K562 (cell line): ENCODE measurements around the gene CCND3. TPM values are rescaled to one million over a fixed set of nuclear protein-coding genes. Genes with fewer than 3 reads are reported as not detected.

Source experiments
- ATAC-seq: fragments of 200-7000 bp; cut with Tn5 transposase; 3 replicates; pipeline ENCODE4 v1.9.1; 2020; ENCODE audit warnings: moderate library complexity
- BruUV-seq: library from RNA; stranded (reverse); fragments of 400-500 nt; replicated peaks from 2 replicates; lab custom pipeline; 2021; lab: Mats Ljungman, UMichigan
- CTCF ChIA-PET: fragments of 300-600 bp; formaldehyde crosslinking; extraction: SDS; loops from one replicate; lab custom pipeline; 2021; ENCODE audit warnings: low intra/inter-chr PET ratio; lab: Yijun Ruan, JAX
- POLR2A ChIA-PET: fragments of 300-600, 350-650 bp; sonication (Branson Sonifier 250); formaldehyde crosslinking; extraction: SDS; loops from one replicate; lab custom pipeline; 2021; ENCODE audit warnings: antibody characterized with exemption, inconsistent platforms; lab: Yijun Ruan, JAX
- DNase-seq, 4 experiments: peaks; one replicate each; pipeline versions ENCODE4 v3.0.0 to v3.0.0-alpha.2; 2011 to 2018; ENCODE audit warnings: low spot score in 3 of 4, mixed read lengths in 3 of 4; ENCODE audit errors: extremely low read depth in 1 of 4
- FAIRE-seq: peaks from 2 replicates; lab custom pipeline; 2011; peaks lifted over from hg19 to GRCh38; lab: Jason Lieb, UNC
- H2AFZ ChIP-seq: 2 replicates; pipeline ENCODE4 v1.6.0; 2011; ENCODE audit warnings: low read depth, low read length, control low read depth, inconsistent platforms
- H3K27ac ChIP-seq: fragments of 200-600 bp; 3 replicates; pipeline ENCODE4 v1.8.0; 2011; ENCODE audit warnings: low read depth, mild to moderate bottlenecking, control low read depth, inconsistent platforms, low read length, moderate library complexity, mixed read lengths; ENCODE audit errors: extremely low read depth
- H3K27me3 ChIP-seq, 2 experiments: fragments of 300-600 bp in 1 of 2; 2 replicates in 1 of 2; 3 replicates in 1 of 2; pipeline versions ENCODE4 v1.6.0 to v1.8.0; 2011; ENCODE audit warnings: inconsistent platforms in 2 of 2, low read length in 2 of 2, mild to moderate bottlenecking in 1 of 2, mixed read lengths in 1 of 2, moderate library complexity in 1 of 2; ENCODE audit not compliant: control insufficient read depth in 2 of 2, insufficient read depth in 2 of 2
- H3K36me3 ChIP-seq: fragments of 300-600 bp; 3 replicates; pipeline ENCODE4 v1.8.0; 2011; ENCODE audit warnings: mild to moderate bottlenecking, low read length, inconsistent platforms; ENCODE audit not compliant: control insufficient read depth, insufficient read depth
- H3K4me1 ChIP-seq, 2 experiments: fragments of 200-600 bp in 1 of 2; replicated peaks in 1 of 2; 2 replicates in 1 of 2; 3 replicates in 1 of 2; pipeline versions ENCODE4 v1.5.1 to v1.8.0; 2011; ENCODE audit warnings: inconsistent platforms in 2 of 2, low read length in 2 of 2, mild to moderate bottlenecking in 1 of 2, mixed read lengths in 1 of 2, moderate library complexity in 1 of 2; ENCODE audit not compliant: control insufficient read depth in 2 of 2, insufficient read depth in 2 of 2
- H3K4me2 ChIP-seq: 2 replicates; pipeline ENCODE4 v1.6.1; 2011; ENCODE audit warnings: low read length, control low read depth, inconsistent platforms, mixed read lengths; ENCODE audit not compliant: insufficient read depth
- H3K4me3 ChIP-seq: fragments of 200-600 bp; sonication (generic), shearing (Covaris generic); 2 replicates; pipeline ENCODE4 v1.5.1; 2016; ENCODE audit warnings: control low read depth, inconsistent platforms
- H3K79me2 ChIP-seq: fragments of 200-600 bp; 3 replicates; pipeline ENCODE4 v1.8.0; 2011; ENCODE audit warnings: low read length, inconsistent platforms; ENCODE audit not compliant: control insufficient read depth, insufficient read depth
- H3K9ac ChIP-seq, 2 experiments: 2 replicates each; pipeline versions ENCODE4 v1.6.0 to v1.6.1; 2011; ENCODE audit warnings: low read depth in 2 of 2, low read length in 2 of 2, control low read depth in 1 of 2, inconsistent platforms in 1 of 2, mild to moderate bottlenecking in 1 of 2, mixed read lengths in 1 of 2; ENCODE audit not compliant: insufficient read depth in 1 of 2
- H3K9me1 ChIP-seq: one replicate; pipeline ENCODE4 v1.6.0; 2011; ENCODE audit warnings: inconsistent platforms, mild to moderate bottlenecking, low read length, moderate library complexity; ENCODE audit not compliant: control insufficient read depth, insufficient read depth
- H3K9me3 ChIP-seq: replicated peaks from 2 replicates; pipeline ENCODE4 v1.5.1; 2011; ENCODE audit warnings: low read depth, low read length, inconsistent platforms; ENCODE audit not compliant: control insufficient read depth, insufficient read depth
- H4K20me1 ChIP-seq: replicated peaks from 2 replicates; pipeline ENCODE4 v1.6.1; 2011; ENCODE audit warnings: low read length, inconsistent platforms, mixed read lengths; ENCODE audit not compliant: control insufficient read depth, insufficient read depth
- GTF2E2 ChIP-seq: fragments of 200-800 bp; sonication (Bioruptor generic); IDR thresholded peaks from 2 replicates; pipeline ENCODE4 v1.6.1; 2016; ENCODE audit warnings: missing genetic modification characterization, missing compliant biosample characterization
- HDAC1 ChIP-seq, 2 experiments: fragments of 450-650 bp; IDR thresholded peaks; 2 replicates each; pipeline ENCODE4 v1.6.1; 2016 to 2017; ENCODE audit warnings: inconsistent platforms in 1 of 2, mild to moderate bottlenecking in 1 of 2, moderate library complexity in 1 of 2
- HDAC2 ChIP-seq: fragments of 450-650 bp; IDR thresholded peaks from 2 replicates; pipeline ENCODE4 v1.6.1; 2016; ENCODE audit warnings: mild to moderate bottlenecking
- KDM1A ChIP-seq, 2 experiments: fragments of 450-650 bp; IDR thresholded peaks; 2 replicates each; pipeline ENCODE4 v1.6.1; 2016; ENCODE audit warnings: mild to moderate bottlenecking in 2 of 2
- MNT ChIP-seq, 2 experiments: fragments of 450-650 bp; conservative IDR thresholded peaks; 2 replicates each; pipeline ENCODE4 v1.6.1; 2017; ENCODE audit warnings: mild to moderate bottlenecking in 2 of 2, moderate library complexity in 2 of 2
- PBX2 ChIP-seq, 2 experiments: IDR thresholded peaks in 1 of 2; conservative IDR thresholded peaks in 1 of 2; 2 replicates each; pipeline ENCODE4 v1.6.1; 2016; ENCODE audit warnings: low read depth in 2 of 2, mild to moderate bottlenecking in 1 of 2, missing compliant biosample characterization in 1 of 2, missing genetic modification characterization in 1 of 2, moderate library complexity in 1 of 2
- RCOR1 ChIP-seq, 2 experiments: IDR thresholded peaks; 2 replicates each; pipeline ENCODE4 v1.6.1; 2012; ENCODE audit warnings: low read depth in 2 of 2, low read length in 2 of 2, borderline replicate concordance in 1 of 2, improper control_type of control experiment in 1 of 2
- YBX1 ChIP-seq: fragments of 450-650 bp; IDR thresholded peaks from 2 replicates; pipeline ENCODE4 v1.7.1; 2016; ENCODE audit warnings: mild to moderate bottlenecking
- WGBS: fragments of 100-300 bp; shearing (Covaris generic); methylation state at CpG from one replicate; pipeline ENCODE4 v1.1.6; 2016; ENCODE audit warnings: low coverage, mixed read lengths; ENCODE audit not compliant: insufficient coverage; ENCODE audit errors: missing lambda C conversion rate; 5-methylcytosine and 5-hydroxymethylcytosine counted together
- in situ Hi-C: fragments of 300-500 bp; cut with MboI; formaldehyde crosslinking; loops from 4 replicates; pipeline ENCODE4 v1.15.0; 2018; ENCODE audit warnings: inconsistent platforms, mixed read lengths
- intact Hi-C: fragments of 100-400 bp; cut with micrococcal nuclease; formaldehyde crosslinking; loops from 2 replicates; pipeline ENCODE4 v1.14.2; 2022
- polyA plus RNA-seq, 8 experiments: library from polyadenylated mRNA; depleted of rRNA in 4 of 8; stranded (reverse) in 5 of 8; unstranded in 3 of 8; fragments of >200 nt; fragmentation: Nextera tagmentation in 2 of 8; fragmentation: Illumina TruSeq in 1 of 8; extraction: Ambion mirVana in 2 of 8; extraction: Trizol in 1 of 8; gene quantifications; 2 replicates each; pipeline versions ENCODE4 v1.2.1 to v1.2.3, GENCODE V29; 2011 to 2014; ENCODE audit warnings: inconsistent platforms in 1 of 8, missing spikeins in 1 of 8
- total RNA-seq, 7 experiments: library from RNA; depleted of rRNA in 6 of 7; stranded (reverse); fragments of >200 nt in 6 of 7; fragmentation: Illumina TruSeq in 2 of 7; extraction: Trizol in 2 of 7; gene quantifications; 2 replicates each; pipeline versions ENCODE4 v1.2.1 to v1.2.3, GENCODE V29; 2011 to 2021; ENCODE audit warnings: low replicate concordance in 1 of 7
- TF ChIP-seq, protein P1 (sequence below): sonication (generic); formaldehyde crosslinking; IDR thresholded peaks from 2 replicates; pipeline ENCODE4 v1.8.0; 2022; ENCODE audit warnings: missing genetic modification reagents, mild to moderate bottlenecking, borderline replicate concordance

The CCND3 gene
- total and polyA plus RNA-seq, 9 of the 15 experiments (the other 6 are each of a cell fraction or from before 2014, with no cell fraction given), result 21.5 to 204 (median 97.4) TPM

DNA sequence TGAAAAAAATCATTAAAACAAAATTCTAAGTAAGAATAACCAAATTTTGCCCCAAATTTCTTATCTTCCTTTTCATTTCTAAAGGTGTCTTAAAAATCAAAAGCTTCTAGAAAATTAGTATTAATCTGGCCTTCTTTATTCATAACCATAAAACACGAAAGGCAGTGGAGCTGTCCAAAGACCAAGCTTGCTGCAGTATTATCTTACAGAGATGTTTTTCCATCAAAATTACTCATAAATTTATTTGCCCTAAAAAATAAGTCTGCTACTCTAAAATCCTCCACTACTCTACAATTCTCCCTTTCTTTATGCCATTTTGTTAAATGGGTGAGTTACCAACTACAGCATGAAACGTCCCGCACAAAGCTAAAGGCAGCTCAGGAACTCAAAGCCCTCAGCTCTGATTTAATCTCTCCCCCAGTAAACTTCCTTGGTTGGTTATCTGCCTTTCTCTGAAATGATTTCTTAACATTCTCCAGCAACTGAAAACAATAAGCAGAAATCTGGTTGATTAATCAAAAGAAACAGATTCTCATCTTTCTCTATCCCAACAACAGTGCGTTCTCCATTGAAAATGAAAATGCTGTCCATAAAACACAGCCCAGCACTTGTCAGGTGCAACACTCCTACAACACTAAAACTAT lies 48.6 kb downstream of the CCND3 start:
- H3K79me2 ChIP-seq, result peaks cover 9% of the 10 kb centered on the region; the same call in 2 of the 3 replicates
- no peak overlapping the region for H3K9ac ChIP-seq
- intact Hi-C loops, result loop anchor here (5.0 kb wide), 1 partner anchor 91 kb away; no protein-coding TSS in a partner anchor
- FAIRE-seq, result peak; percentile 6
- H2AFZ ChIP-seq, result no peak overlapping the region
- no peak for ATAC-seq
- 18% methylated on average over 4 of the region's 4 CpGs for WGBS
- no peaks in the 10 kb centered on the region for H3K27me3 ChIP-seq
- no peak overlapping the region for H3K4me2 ChIP-seq
- H3K9me3 ChIP-seq, result no peaks in the 10 kb centered on the region
- H3K4me3 ChIP-seq, result no peak overlapping the region
- peak in 1 of 4 experiments; percentile 11 for DNase-seq
- in situ Hi-C loops, result no loop called here
- H3K27ac ChIP-seq, result no peak overlapping the region
- ChIA-PET CTCF (no interaction called here), POLR2A (interaction anchor here (0.5 to 2.0 kb wide), 5 partner anchors 9 to 156 kb away, joined by 3 to 7 read pairs (median 4); no protein-coding TSS in a partner anchor)
- BruUV-seq, result no TSS peak
- H3K4me1 ChIP-seq, result peaks cover 8 to 11% of the 10 kb centered on the region in 2 experiments
- no peaks in the 10 kb centered on the region for H3K36me3 ChIP-seq
- H4K20me1 ChIP-seq, result no peaks in the 10 kb centered on the region; the same call in 1 of the 2 replicates
- no peaks in the 10 kb centered on the region for H3K9me1 ChIP-seq
- peak; percentile 29; the same call in 1 of the 2 replicates for TF ChIP-seq GTF2E2
- TF ChIP-seq KDM1A (IDR thresholded peaks at IDR 0.05), result peak; percentile 85 to 86
- peak; percentile 47; the same call in 1 of the 2 replicates for TF ChIP-seq HDAC2
- TF ChIP-seq PBX2 (CRISPR knock-in tag; IDR thresholded peaks at IDR 0.05; ENCODE audit: low read depth), result no peak
- TF ChIP-seq PBX2 (tag; conservative IDR thresholded peaks at IDR 0.05; ENCODE audit: low read depth), result no peak
- TF ChIP-seq HDAC1 (IDR thresholded peaks at IDR 0.05), result 0 out of 4 replicates have a peak, but pooled peaks of 1 of the 2 experiments have one; percentile 25
- TF ChIP-seq RCOR1 (IDR thresholded peaks at IDR 0.05; ENCODE audit: borderline replicate concordance in 1 of 2, low read depth in 2 of 2, low read length in 2 of 2), result peak in 1 of 2 experiments; percentile 78; a peak in 2 of 4 replicates
- TF ChIP-seq, protein P1, sequence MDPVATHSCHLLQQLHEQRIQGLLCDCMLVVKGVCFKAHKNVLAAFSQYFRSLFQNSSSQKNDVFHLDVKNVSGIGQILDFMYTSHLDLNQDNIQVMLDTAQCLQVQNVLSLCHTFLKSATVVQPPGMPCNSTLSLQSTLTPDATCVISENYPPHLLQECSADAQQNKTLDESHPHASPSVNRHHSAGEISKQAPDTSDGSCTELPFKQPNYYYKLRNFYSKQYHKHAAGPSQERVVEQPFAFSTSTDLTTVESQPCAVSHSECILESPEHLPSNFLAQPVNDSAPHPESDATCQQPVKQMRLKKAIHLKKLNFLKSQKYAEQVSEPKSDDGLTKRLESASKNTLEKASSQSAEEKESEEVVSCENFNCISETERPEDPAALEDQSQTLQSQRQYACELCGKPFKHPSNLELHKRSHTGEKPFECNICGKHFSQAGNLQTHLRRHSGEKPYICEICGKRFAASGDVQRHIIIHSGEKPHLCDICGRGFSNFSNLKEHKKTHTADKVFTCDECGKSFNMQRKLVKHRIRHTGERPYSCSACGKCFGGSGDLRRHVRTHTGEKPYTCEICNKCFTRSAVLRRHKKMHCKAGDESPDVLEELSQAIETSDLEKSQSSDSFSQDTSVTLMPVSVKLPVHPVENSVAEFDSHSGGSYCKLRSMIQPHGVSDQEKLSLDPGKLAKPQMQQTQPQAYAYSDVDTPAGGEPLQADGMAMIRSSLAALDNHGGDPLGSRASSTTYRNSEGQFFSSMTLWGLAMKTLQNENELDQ (CRISPR knock-in tag), result no peak
- peak in 1 of 2 experiments; percentile 42; a peak in 1 of 4 replicates for TF ChIP-seq MNT (conservative IDR thresholded peaks at IDR 0.05)
- no peak for TF ChIP-seq YBX1
